ENCODE measurements around the gene DCLK1.

GRCh38 chr13:35760735-35761281, 370.4 kb downstream of the DCLK1 start:
- TF ChIP-seq EZH2 (IDR thresholded peaks at IDR 0.05; ENCODE audit: borderline replicate concordance, low read length) = no peak
- TF ChIP-seq, protein P1, sequence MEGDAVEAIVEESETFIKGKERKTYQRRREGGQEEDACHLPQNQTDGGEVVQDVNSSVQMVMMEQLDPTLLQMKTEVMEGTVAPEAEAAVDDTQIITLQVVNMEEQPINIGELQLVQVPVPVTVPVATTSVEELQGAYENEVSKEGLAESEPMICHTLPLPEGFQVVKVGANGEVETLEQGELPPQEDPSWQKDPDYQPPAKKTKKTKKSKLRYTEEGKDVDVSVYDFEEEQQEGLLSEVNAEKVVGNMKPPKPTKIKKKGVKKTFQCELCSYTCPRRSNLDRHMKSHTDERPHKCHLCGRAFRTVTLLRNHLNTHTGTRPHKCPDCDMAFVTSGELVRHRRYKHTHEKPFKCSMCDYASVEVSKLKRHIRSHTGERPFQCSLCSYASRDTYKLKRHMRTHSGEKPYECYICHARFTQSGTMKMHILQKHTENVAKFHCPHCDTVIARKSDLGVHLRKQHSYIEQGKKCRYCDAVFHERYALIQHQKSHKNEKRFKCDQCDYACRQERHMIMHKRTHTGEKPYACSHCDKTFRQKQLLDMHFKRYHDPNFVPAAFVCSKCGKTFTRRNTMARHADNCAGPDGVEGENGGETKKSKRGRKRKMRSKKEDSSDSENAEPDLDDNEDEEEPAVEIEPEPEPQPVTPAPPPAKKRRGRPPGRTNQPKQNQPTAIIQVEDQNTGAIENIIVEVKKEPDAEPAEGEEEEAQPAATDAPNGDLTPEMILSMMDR (conservative IDR thresholded peaks at IDR 0.05 in 1 of 2, IDR thresholded peaks at IDR 0.05 in 1 of 2; ENCODE audit: extremely low read depth in 1 of 2, insufficient read depth in 1 of 2, low read depth in 1 of 2, low read length in 2 of 2) = no peak
